GM20431 (cell line): ENCODE data around the gene ACVRL1.

Experiments used
- in situ Hi-C: fragments of 300-500 bp; cut with MseI, MboI; formaldehyde crosslinking; loops from one replicate; pipeline ENCODE4 v1.15.0; 2020; ENCODE audit warnings: low sequenced_read_pairs; ENCODE audit not compliant: unreplicated experiment

ACVRL1 gene

DNA sequence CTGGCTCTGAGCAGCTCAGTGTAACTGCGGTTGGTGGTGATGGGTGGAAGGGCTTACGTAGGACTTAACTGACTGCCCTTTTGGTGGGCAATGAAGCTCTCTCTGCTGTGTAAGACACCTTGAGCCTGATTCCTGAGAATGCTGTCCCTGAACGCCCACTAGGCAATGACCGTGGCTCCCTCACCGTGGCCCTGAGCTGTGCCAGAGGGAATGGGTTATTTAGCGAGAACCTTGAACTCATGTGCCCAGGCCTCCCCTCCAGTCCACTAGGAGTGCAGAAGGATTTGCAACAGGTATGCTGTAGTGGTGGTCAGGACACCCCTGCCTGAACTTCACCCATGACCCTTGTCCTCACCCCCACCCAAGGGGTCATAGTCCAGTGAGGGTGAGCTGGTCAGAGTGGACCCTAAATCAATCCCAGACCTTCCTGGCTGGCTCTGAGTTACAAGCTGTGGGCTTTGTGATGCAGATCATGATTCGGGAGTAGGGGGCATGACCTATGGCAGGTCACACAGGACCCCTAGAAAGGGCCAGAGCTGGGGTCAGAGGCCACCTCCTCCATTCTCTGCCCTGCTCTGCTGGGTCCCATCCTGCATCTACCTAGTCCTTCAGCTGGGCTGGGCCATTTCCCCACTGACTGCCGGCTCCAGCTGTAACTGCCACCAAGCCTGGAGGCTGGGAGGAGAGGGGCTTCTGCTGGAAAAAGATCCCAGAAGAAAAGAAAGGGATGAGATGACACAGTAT is 33.9 kb upstream of the ACVRL1 start:
- in situ Hi-C loops = no loop called here

DNA sequence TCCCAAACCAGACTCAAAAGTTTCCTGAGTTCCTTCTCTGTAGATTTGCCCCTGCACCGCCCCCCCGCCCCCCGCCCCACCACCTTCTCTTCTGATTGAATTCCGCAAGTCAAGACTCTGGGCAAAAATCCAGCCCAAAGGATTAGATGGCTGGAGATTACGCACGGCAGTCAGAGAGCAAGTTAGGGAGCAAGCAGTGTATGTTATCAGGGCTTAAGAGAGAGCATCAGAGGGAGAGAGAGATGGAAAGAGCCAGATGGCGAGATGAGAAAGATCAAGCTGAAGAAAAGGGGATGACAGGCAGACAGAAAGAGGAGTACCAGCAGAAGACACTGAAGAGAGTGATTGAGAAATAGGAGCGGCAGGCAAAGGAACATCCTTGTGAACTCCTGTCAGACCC is 33.3 kb upstream of the ACVRL1 start:
- in situ Hi-C loops = no loop called here

DNA sequence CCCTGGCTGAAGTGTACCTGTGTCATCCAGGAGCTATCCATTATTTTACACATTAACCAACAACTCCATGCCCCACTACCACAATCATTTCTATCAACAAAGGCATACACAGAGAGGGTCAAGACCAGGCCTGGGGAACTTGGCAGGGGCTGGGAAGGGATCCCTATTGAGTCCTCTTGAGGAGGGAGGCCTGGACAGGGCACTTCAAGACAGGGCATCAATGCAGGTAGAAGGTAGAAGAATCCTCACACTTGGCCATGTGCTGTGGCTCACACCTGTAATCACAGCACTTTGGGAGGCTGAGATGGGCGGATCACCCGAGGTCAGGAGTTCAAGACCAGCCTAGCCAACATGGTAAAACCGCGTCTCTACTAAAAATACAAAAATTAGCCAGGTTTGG is 32.8 kb upstream of the ACVRL1 start:
- in situ Hi-C loops = no loop called here

DNA sequence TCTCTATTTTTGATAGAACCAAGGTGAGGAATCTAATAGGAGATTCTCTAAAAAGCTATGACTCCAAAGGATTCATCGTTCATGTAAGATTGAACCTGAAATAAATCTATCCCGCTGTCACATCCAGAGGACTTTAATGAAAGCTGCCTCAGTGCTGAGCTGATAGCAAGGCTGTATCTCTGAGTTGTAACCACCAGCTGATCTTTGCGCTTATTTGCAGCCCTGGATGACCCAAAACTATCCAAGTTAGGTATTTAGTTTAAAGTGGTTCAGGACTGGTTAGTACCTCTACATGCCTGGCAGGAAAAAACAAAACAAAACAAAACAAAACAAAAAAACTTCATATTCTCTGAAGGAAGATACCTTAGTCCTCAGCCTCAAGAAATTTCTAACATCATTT is 28.2 kb upstream of the ACVRL1 start:
- in situ Hi-C loops = loop anchor here (25.0 kb wide), 1 partner anchor 108 kb away; no protein-coding TSS in a partner anchor

DNA sequence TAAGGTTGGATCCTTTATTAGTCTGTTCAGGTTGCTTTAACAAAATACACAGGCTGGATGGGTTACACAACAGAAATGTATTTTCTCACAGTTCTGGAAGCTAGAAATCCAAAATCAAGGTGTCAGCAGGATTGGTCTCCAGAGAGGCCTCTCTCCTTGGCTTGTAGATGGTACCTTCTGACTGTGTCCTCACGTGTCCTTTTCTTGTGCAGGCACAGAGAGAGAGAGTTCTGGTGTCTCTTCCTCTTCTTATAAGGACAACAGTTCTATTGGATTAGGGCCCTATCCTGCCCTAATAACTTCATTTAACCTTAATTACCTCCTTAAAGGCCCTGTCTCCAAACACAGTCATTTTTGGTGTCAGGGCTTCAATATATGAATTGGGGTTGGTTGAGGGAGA is 24.0 kb upstream of the ACVRL1 start:
- in situ Hi-C loops = loop anchor here (25.0 kb wide), 1 partner anchor 104 kb away; no protein-coding TSS in a partner anchor

DNA sequence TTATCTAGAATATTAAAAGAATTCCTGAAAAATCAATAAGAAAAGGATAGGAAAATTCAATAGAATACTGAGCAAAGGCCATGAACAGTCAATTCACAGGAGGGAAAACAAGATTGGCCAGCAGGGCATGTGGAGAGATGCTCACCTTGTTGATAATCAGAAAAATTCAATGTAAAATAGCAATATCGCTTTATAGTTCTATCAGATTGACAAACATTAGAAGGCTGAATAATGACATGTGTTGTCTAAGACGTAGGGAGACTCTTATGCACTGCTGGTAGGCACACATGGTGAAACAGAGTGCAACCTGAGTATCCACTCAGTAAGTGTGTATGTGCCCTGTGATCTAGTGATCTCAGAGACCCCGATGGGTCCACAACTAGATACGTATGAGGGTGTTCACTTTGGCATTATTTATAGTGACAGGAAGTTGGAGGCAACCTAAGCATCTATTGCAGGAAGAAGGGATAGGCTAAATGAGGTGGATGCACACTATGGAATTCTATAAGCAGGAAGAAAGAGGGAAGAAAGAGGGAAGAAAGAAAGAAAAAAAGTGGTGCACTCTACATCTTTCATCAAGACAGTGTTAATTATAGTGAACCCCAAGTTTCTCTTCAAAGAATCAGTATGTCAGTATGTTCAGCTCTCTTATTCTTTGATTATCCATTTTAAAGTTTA is 23.2 kb upstream of the ACVRL1 start:
- in situ Hi-C loops = loop anchor here (25.0 kb wide), 1 partner anchor 103 kb away; no protein-coding TSS in a partner anchor

DNA sequence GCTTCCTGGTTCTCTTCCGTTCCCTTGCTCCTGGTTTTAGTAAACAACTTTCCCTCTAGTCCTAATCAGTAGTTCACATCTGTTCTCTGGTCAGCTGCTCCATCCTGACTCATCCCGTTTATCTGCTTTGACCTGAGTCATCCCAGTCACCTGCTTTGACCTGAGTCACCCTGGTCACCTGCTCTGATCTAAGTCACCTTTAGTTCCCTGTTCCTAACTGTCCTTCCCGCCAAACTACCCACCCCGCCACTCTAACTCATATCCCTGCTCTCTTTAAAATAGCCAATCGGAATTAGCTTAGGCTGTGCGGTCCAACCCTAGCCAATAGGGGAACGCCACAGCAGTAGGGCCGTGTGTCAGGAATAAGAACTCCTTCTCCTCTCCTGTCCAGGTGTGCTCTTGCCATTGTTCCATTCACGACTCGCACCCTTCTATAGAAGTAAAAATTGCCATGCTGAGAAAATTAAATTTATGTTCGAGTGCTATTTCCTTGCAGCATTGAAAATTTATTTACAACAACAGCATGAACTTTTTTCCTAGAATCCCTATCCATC is 22.6 kb upstream of the ACVRL1 start:
- in situ Hi-C loops = loop anchor here (25.0 kb wide), 1 partner anchor 103 kb away; no protein-coding TSS in a partner anchor

DNA sequence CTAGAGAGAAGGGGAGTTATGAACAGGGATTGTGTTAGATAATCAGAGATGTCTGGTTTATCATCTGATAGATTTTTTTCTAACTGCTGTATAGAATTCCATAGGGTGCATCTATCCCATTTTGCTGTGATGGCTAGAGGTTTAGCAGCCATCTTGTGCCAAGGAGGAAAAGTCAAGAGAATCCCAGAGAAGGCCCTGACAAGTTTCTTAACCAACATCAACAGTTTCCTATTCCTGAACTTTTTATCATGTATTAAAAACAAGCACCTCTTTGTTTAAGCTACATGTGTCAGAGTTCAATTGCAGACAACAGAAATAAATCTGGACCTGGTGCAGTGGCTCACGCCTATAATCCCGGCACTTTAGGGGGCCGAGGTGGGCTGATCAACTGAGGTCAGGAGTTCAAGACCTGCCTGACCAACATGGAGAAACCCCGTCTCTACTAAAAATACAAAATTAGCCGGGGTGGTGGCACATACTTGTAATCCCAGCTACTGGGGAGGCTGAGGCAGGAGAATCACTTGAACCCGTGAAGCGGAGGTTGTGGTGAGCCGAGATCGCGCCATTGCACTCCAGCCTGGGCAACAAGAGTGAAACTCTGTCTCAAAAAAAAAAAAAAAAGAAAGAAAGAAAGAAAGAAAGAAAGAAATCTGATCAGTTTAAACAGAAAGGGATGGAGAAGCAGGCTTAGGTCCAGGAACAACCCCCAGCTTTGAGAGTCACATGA is 21.8 kb upstream of the ACVRL1 start:
- in situ Hi-C loops = loop anchor here (25.0 kb wide), 1 partner anchor 102 kb away; no protein-coding TSS in a partner anchor

DNA sequence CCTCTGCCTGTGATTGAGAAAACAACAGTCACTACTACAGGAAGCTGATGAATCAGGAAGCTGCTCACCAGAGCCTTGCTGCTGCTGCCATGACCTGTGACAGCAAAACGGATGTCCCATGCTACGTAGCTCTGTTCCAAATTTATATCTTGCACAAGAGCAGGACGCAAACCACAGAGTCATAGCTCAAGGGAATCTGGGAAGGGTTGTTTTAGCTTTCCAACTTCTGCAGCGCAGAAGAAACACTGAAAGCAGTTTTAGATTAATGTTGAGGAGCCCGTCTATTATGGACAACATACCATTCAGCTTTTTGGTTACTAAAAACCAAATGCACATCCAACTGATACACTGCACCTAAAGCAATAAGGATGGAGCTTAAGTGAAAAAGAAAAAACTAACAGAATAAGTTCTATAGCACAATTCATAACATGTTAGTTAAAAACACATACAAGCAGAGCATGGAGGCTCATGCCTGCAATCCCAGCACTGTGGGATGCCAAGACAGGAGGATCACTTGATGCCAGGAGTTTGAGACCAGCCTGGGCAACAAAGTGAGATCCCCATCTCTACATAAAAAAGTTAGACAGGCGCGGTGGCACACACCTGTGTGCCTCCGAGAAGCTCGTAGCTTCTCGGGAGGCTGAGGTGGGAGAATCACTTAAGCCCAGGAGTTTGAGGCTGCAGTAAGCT is 21.1 kb upstream of the ACVRL1 start:
- in situ Hi-C loops = loop anchor here (25.0 kb wide), 1 partner anchor 101 kb away; no protein-coding TSS in a partner anchor

DNA sequence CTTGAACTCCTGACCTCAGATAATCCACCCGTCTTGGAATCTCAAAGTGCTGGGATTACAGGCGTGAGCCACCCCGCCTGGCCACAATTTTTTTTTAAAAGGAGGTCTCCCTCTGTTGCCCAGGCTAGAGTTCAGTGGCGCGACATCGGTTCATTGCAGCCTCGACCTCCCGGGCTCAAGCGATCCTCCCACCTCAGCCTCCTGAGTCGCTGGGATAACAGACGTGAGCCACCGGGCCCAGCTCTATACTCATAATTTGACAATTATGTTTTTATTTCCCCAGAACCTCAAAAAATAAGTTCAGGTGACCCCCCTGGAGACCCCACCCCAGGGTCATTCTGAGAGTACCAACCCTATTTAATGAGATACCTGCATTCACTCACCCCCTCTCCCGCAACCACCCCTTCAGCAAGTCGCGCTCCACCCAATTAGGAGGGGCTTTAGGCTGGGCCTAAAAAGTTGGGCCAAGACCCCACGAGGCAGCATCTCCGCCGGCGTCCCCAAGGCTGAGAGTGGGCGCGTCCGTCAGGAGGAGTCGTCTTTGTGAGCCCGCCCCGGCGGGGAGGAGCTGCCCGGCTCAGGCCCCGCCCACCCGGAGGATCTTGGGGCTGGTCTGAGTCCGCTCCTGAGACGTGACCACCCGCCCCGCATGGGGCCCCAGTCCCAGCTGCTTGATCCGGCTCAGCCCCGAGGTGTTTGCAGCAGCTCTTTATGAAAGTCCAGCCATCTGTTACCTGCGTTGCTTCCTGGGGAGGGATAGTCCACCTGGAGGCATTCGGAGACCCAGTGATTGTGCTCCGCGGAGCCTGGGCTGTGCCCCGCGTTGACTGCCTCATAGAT is 19.6 kb upstream of the ACVRL1 start, which contains the start of gene ANKRD33:
TSS of gene ANKRD33 (plus strand) at position 628 of the 840 bp plus-strand sequence. CDS start at position 712, 84 bp downstream.
- in situ Hi-C loops = loop anchor here (25.0 kb wide), 1 partner anchor 100 kb away; no protein-coding TSS in a partner anchor

DNA sequence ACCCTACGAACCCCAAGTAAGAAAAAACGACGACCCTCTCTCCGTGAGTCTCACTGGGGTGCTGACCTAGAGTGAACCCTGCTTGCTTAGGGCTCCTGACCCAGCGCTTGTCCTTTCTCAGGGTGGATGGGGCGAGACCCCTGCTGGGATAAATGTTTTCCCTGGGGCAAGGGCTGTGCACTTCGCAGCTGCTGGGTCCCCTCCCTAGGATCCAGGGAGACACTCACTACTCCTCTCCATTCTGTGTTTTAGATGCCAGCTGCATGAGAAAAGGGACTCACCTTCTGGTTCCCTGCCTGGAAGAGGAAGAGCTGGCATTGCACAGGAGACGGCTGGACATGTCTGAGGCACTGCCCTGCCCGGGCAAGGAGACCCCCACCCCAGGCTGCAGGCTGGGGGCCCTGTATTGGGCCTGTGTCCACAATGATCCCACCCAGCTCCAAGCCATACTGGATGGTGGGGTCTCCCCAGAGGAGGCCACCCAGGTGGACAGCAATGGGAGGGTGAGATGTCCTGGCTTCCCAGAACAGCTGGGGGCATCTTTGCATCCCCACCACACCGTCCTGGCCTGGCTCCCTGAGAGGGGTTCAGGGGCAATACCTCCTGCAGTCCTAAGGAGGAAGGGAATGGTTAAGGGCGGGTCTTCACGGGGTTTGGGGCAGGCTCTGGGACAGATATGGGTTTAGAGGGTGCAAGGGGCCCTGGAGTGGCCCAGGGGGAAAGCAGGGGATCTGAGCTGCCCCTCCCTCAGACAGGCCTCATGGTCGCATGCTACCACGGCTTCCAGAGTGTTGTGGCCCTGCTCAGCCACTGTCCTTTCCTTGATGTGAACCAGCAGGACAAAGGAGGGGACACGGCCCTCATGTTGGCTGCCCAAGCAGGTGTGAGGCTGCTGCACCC is 18.7 kb upstream of the ACVRL1 start:
- in situ Hi-C loops = loop anchor here (25.0 kb wide), 1 partner anchor 99 kb away; no protein-coding TSS in a partner anchor

DNA sequence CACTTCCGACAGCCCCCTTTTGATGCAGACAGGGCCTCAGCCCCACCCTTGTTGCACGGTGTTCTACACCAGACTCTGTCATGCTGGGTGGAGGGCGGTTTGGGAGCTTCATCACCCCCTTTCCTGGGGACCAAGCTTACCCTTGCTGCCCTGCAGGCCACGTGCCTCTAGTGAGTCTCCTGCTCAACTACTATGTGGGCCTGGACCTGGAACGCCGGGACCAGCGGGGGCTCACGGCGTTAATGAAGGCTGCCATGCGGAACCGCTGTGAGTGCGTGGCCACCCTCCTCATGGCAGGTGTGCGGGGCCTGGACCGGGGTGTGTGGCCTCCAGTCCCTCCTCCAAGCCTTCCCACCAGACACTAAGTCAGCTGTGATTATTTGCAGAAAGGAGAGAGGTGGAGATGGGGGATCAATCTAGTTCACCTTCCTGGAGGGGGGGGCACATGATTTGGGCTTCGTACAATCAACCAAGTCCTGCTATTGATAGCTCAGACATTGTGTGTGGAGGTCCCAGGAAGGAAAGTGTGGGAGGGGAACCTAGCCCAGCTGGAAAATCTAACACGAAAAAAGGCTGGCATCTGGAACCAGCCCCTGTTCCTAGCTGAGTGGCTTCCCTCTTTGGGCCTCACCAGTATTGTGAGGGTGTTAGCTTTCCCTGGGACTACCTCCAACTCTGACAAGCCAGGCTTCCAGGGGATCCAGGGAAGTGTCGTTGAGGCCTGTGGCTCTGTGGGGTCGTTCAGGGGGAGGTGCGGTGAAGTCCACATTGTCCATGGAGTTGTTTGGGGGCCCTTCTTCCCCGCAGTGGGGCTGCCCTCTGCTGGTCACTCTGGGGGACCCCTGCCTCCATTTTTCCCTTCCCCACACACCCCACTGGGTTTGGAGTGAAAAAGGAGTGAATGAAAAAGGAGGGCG is 17.8 kb upstream of the ACVRL1 start:
- in situ Hi-C loops = loop anchor here (25.0 kb wide), 1 partner anchor 98 kb away; no protein-coding TSS in a partner anchor

DNA sequence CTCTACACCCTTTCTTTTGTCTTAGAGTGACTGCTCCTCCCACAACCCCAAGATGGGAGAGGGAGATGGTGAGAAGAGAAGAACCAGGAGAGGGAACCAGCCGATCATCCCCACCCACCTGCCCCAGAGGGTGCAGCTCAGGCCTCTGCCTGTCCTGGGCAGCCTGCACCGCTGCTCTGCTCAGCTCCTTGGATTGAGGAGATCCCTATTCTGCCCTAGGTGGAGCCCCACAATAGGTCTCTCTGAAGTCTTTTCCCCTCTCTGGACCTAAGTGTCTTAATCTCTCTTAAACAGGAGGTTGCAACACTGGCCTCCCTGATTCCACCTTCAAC is 17.2 kb upstream of the ACVRL1 start:
- in situ Hi-C loops = loop anchor here (25.0 kb wide), 1 partner anchor 97 kb away; no protein-coding TSS in a partner anchor

DNA sequence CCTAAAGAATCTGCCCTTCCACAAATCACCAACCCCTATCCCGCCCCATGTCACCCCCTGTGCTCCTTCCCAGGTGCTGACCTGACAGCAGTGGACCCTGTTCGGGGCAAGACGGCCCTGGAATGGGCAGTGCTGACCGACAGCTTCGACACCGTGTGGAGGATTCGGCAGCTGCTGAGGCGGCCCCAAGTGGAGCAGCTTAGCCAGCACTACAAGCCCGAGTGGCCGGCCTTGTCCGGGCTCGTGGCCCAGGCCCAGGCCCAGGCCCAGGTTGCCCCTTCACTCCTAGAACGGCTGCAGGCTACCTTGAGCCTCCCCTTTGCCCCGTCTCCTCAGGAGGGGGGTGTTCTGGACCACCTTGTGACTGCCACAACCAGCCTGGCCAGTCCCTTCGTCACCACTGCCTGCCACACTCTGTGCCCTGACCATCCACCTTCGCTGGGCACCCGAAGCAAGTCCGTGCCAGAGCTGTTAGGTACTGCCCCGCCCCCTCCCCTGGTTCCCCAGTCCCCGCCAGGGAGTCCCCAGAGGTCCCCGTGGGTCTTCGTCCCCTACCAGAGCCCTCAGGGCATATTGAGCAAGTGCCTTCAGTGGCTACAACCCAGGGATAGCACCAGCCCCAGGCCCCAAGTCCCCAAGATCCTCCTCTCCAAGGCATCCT is 16.7 kb upstream of the ACVRL1 start:
- in situ Hi-C loops = loop anchor here (25.0 kb wide), 1 partner anchor 97 kb away; no protein-coding TSS in a partner anchor

DNA sequence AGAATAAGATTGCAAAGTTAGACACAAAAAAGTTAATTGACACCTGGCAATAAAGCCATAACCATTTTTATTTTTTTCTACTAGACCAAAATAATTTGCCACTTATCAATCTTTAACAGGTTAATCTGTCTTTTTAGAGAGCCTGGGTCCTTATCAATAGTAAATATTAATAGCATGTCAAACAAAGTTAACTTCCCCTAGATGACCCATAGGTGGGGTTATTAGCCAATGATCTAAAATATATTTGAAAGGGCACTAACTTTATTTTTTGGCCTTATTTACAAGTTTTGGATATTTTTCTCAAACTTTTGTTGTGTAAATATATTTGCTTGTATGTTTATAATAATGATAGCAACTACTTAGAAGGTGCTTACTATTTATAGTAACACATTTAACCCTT is 15.5 kb upstream of the ACVRL1 start:
- in situ Hi-C loops = loop anchor here (25.0 kb wide), 1 partner anchor 95 kb away; no protein-coding TSS in a partner anchor

DNA sequence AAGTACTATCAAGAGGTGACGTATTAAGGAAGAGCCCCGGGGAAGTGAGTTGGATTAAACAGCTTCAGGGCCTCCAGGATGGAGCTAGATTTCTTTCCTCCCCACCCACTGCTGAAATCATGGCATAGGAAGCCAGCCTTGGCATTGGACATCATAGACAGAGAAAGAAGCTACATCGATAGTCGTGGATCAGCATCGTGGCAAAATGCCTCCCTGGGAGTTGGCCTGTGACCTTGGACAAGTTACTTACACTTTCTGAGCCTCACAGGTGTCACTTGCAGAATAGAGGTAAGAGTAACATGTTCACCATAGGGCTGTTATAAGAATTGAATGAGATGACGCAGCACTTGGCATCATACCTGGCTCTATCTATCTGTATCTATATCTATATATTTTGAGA is 13.5 kb upstream of the ACVRL1 start:
- in situ Hi-C loops = loop anchor here (25.0 kb wide), 1 partner anchor 94 kb away; no protein-coding TSS in a partner anchor
